ENCODE measurements around the gene RCAN1. TPM values are rescaled to one million over a fixed set of nuclear protein-coding genes. Genes with fewer than 3 reads are reported as not detected.

RCAN1 gene
- total and polyA plus RNA-seq, 2 of the 8 experiments (the other 6 are each of a cell fraction or from before 2014, with no cell fraction given), result 1.7 to 6.4 TPM

DNA sequence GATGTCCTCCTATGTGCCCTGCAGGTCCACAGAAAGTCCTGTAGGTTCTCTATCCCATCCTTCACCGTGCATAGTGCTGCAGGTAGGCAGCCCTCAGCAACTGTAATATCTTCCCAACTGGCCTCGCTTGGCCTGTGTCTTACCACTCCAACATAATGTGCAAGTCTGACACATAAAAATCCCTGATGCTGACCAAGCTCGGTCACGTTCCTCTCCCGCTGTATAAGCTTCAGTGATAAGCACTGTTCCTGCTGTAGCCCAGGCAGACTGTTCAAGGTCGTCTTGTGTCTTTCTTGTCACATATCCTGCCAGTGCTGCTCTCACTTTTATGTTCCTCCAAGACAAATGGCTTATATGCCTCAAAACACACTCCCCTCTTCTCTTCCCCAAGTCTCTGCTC lies 83.5 kb downstream of the RCAN1 start (continued):
- no peak for TF ChIP-seq RBBP5 (IDR thresholded peaks at IDR 0.05; ENCODE audit: borderline replicate concordance, low read depth, low read length)

DNA sequence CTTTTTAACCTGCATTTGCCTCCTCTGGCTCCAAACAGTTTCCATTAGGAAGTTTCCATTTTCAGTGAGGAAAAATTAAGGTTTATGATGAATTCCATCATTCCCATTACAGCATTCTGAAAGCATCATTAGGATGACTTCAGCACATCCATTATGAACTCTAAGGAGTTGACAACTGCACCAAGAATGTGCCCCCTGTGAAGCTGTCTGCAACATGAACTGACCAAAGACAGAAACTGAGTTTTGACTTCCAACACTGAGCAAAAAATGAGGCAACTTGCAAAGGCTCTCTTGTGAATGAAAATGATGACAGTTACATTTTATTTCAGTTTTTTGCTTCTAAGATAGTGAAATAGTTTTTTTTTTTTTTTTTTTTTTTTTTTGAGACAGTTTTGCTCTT lies 84.7 kb downstream of the RCAN1 start:
- H3K4me1 ChIP-seq (replicated peaks in 1 of 4; ENCODE audit: control insufficient read depth in 3 of 4, insufficient read depth in 4 of 4, low read length in 3 of 4), result peaks cover 3 to 7% (median 5%) of the 10 kb centered on the region in 4 experiments; a peak in 6 of 7 replicates
- H3K9ac ChIP-seq (replicated peaks in 1 of 4; ENCODE audit: extremely low read depth in 1 of 4, low read depth in 3 of 4, low read length in 3 of 4), result no peak overlapping the region
- H3K23me2 ChIP-seq (ENCODE audit: low read depth, low read length), result no peaks in the 10 kb centered on the region
- no peaks in the 10 kb centered on the region for H3K36me3 ChIP-seq (ENCODE audit: control insufficient read depth in 2 of 4, insufficient read depth in 4 of 4, low read length in 3 of 4)
- H3K14ac ChIP-seq (ENCODE audit: insufficient read length), result no peak overlapping the region
- H2BK20ac ChIP-seq (ENCODE audit: low read length), result no peak overlapping the region
- H3K4me3 ChIP-seq (ENCODE audit: extremely low read depth in 1 of 4, insufficient read depth in 2 of 4, low read depth in 3 of 4, low read length in 4 of 4), result no peak overlapping the region
- H4K5ac ChIP-seq (ENCODE audit: insufficient read length, low read depth, low read length), result no peak overlapping the region
- no peak overlapping the region for H2AFZ ChIP-seq (ENCODE audit: low read length)
- no peak overlapping the region for H2BK15ac ChIP-seq (ENCODE audit: low read length)
- ChIA-PET POLR2A (ENCODE audit: partially characterized antibody) (no interaction called here), CTCF (ENCODE audit: partially characterized antibody) (interaction anchor here (0.7 to 1.2 kb wide), 3 partner anchors 8 to 13 kb away, joined by 3 to 4 read pairs (median 4); no protein-coding TSS in a partner anchor)
- no peaks in the 10 kb centered on the region for H3K79me1 ChIP-seq (ENCODE audit: low read depth, low read length)
- DNase-seq (ENCODE audit: low read depth in 1 of 2, low spot score in 2 of 2) (no peak), FAIRE-seq (no peak)
- H3K18ac ChIP-seq (ENCODE audit: extremely low read depth, low read length), result no peak overlapping the region
- no peaks in the 10 kb centered on the region for H3K9me3 ChIP-seq (ENCODE audit: insufficient read depth in 2 of 2, low read depth in 1 of 2, low read length in 1 of 2)
- no peak overlapping the region for H3K4me2 ChIP-seq (ENCODE audit: insufficient read depth in 1 of 2, low read depth in 2 of 2, low read length in 2 of 2)
- no peak overlapping the region for H4K91ac ChIP-seq (replicated peaks; ENCODE audit: insufficient read length, low read length)
- no peak overlapping the region for H2AK5ac ChIP-seq (ENCODE audit: low read depth, low read length)
- no peak overlapping the region for H4K8ac ChIP-seq (ENCODE audit: extremely low read depth, insufficient read depth, low read length)
- no peaks in the 10 kb centered on the region for H4K20me1 ChIP-seq (replicated peaks in 1 of 2; ENCODE audit: control insufficient read depth in 1 of 2, insufficient read depth in 2 of 2, low read length in 2 of 2)
- no peak overlapping the region for H2BK120ac ChIP-seq (replicated peaks; ENCODE audit: low read depth, low read length)
- no peak overlapping the region for H3K27ac ChIP-seq (ENCODE audit: low read depth, low read length)
- no peaks in the 10 kb centered on the region for H3K79me2 ChIP-seq (ENCODE audit: control insufficient read depth in 1 of 2, insufficient read depth in 2 of 2, low read length in 2 of 2)
- H3K56ac ChIP-seq (replicated peaks; ENCODE audit: insufficient read length, low read depth, low read length), result no peak overlapping the region
- no peak overlapping the region for H3K23ac ChIP-seq (ENCODE audit: insufficient read length)
- H2BK5ac ChIP-seq (ENCODE audit: low read depth, low read length), result no peak overlapping the region
- H2BK12ac ChIP-seq (ENCODE audit: low read depth, low read length), result no peak overlapping the region
- no peaks in the 10 kb centered on the region for H3K27me3 ChIP-seq (replicated peaks in 1 of 4; ENCODE audit: control insufficient read depth in 3 of 4, extremely low read depth in 1 of 4, insufficient read depth in 3 of 4, low read length in 3 of 4)
- no peak overlapping the region for H3K4ac ChIP-seq (replicated peaks; ENCODE audit: insufficient read length, low read depth, low read length)
- no peak for TF ChIP-seq HDAC6 (IDR thresholded peaks at IDR 0.05; ENCODE audit: low read depth, low read length)
- no peak for TF ChIP-seq KDM1A (IDR thresholded peaks at IDR 0.05; ENCODE audit: borderline replicate concordance, low read length)
- no peak for TF ChIP-seq EZH2 (IDR thresholded peaks at IDR 0.05; ENCODE audit: low read depth, low read length, severe bottlenecking)
- TF ChIP-seq SP4 (IDR thresholded peaks at IDR 0.05; ENCODE audit: low read length), result no peak
- TF ChIP-seq GABPA (IDR thresholded peaks at IDR 0.05; ENCODE audit: borderline replicate concordance, insufficient read depth, low read length), result no peak
- no peak for TF ChIP-seq CEBPB (IDR thresholded peaks at IDR 0.05; ENCODE audit: low read depth, low read length)
- TF ChIP-seq CHD2 (IDR thresholded peaks at IDR 0.05; ENCODE audit: low read length), result no peak
- TF ChIP-seq MAX (IDR thresholded peaks at IDR 0.05), result no peak
- TF ChIP-seq TAF7 (optimal IDR thresholded peaks at IDR 0.05; ENCODE audit: borderline replicate concordance, low read depth, low read length), result no peak
- no peak for TF ChIP-seq E2F6 (IDR thresholded peaks at IDR 0.05)
- no peak for TF ChIP-seq POLR2AphosphoS5 (IDR thresholded peaks at IDR 0.05; ENCODE audit: low read depth, low read length)
- no peak for TF ChIP-seq SRF (IDR thresholded peaks at IDR 0.05; ENCODE audit: low read depth, low read length)
